Neural cell (in vitro differentiated cells): ENCODE results near the gene AASDH. TPM values are rescaled to one million over a fixed set of nuclear protein-coding genes. Genes with fewer than 3 reads are reported as not detected.

ENCODE experiments used
- H2AFZ ChIP-seq: fragments of 200-600, 300-800 bp; sonication (generic), shearing (Covaris generic); 2 replicates; pipeline ENCODE4 v1.6.0; 2014; ENCODE audit warnings: low read depth, mild to moderate bottlenecking, antibody characterized with exemption, low read length, moderate library complexity
- H3F3A ChIP-seq: fragments of 200-600 bp; shearing (Covaris generic); 2 replicates; pipeline ENCODE4 v1.6.1; 2016; ENCODE audit warnings: mild to moderate bottlenecking, moderate library complexity, mixed read lengths, antibody characterized with exemption, low read length; ENCODE audit not compliant: insufficient read depth, poor library complexity, severe bottlenecking
- H3K27ac ChIP-seq: fragments of 200-600, 300-800 bp; sonication (generic), shearing (Covaris generic); 2 replicates; pipeline ENCODE4 v1.5.1; 2014; ENCODE audit warnings: mild to moderate bottlenecking, low read length, moderate library complexity
- H3K27me3 ChIP-seq: fragments of 300-800, 200-600 bp; sonication (generic), shearing (Covaris generic); 2 replicates; pipeline ENCODE4 v1.6.0; 2014; ENCODE audit warnings: mild to moderate bottlenecking, low read depth, low read length, moderate library complexity; ENCODE audit not compliant: insufficient read depth
- H3K36me3 ChIP-seq: fragments of 300-800, 200-600 bp; sonication (generic), shearing (Covaris generic); 2 replicates; pipeline ENCODE4 v1.5.1; 2014; ENCODE audit warnings: mild to moderate bottlenecking, antibody characterized with exemption, low read length, moderate library complexity; ENCODE audit not compliant: insufficient read depth
- H3K4me2 ChIP-seq: fragments of 300-800, 200-600 bp; sonication (generic), shearing (Covaris generic); 2 replicates; pipeline ENCODE4 v1.6.0; 2014; ENCODE audit warnings: mild to moderate bottlenecking, low read length
- H3K4me3 ChIP-seq: fragments of 300-800, 200-600 bp; sonication (generic), shearing (Covaris generic); 2 replicates; pipeline ENCODE4 v1.5.1; 2014; ENCODE audit warnings: mild to moderate bottlenecking, low read length, moderate library complexity
- H3K79me2 ChIP-seq: fragments of 200-600 bp; shearing (Covaris generic); replicated peaks from 2 replicates; pipeline ENCODE4 v1.6.0; 2014; ENCODE audit warnings: mild to moderate bottlenecking, low read length, moderate library complexity; ENCODE audit not compliant: insufficient read depth
- H3K9ac ChIP-seq: fragments of 300-800, 200-600 bp; sonication (generic), shearing (Covaris generic); 2 replicates; pipeline ENCODE4 v1.6.1; 2016; ENCODE audit warnings: mild to moderate bottlenecking, low read length, mixed read lengths
- H3K9me2 ChIP-seq: fragments of 200-600 bp; shearing (Covaris generic); 2 replicates; pipeline ENCODE4 v1.6.1; 2016; ENCODE audit warnings: mild to moderate bottlenecking, low read length, mixed read lengths; ENCODE audit not compliant: insufficient read depth
- H3K9me3 ChIP-seq: fragments of 200-600, 300-800 bp; sonication (generic), shearing (Covaris generic); 2 replicates; pipeline ENCODE4 v1.6.1; 2016; ENCODE audit warnings: mild to moderate bottlenecking, mixed run types, low read length, moderate library complexity, mixed read lengths
- H4K20me1 ChIP-seq: fragments of 200-600 bp; shearing (Covaris generic); 2 replicates; pipeline ENCODE4 v1.6.1; 2016; ENCODE audit warnings: mild to moderate bottlenecking, mixed run types; ENCODE audit not compliant: insufficient read depth
- CTCF ChIP-seq: fragments of 450-650 bp; IDR thresholded peaks from 2 replicates; pipeline ENCODE4 v1.5.1; 2014; ENCODE audit warnings: antibody characterized with exemption, mild to moderate bottlenecking, moderate library complexity; ENCODE audit not compliant: poor library complexity, severe bottlenecking
- EP300 ChIP-seq: fragments of 450-650 bp; conservative IDR thresholded peaks from 2 replicates; pipeline ENCODE4 v1.6.1; 2014; ENCODE audit warnings: antibody characterized with exemption, mild to moderate bottlenecking, moderate library complexity; ENCODE audit not compliant: poor library complexity, severe bottlenecking
- EZH2 ChIP-seq: fragments of 200-600, 300-800 bp; shearing (Covaris generic), sonication (generic); IDR thresholded peaks from 2 replicates; pipeline ENCODE4 v1.6.1; 2014; ENCODE audit warnings: antibody characterized with exemption, low read length, borderline replicate concordance, mild to moderate bottlenecking; ENCODE audit not compliant: insufficient read depth, poor library complexity, severe bottlenecking
- MXI1 ChIP-seq: fragments of 450-650 bp; conservative IDR thresholded peaks from 2 replicates; pipeline ENCODE4 v1.6.1; 2014; ENCODE audit warnings: antibody characterized with exemption, mild to moderate bottlenecking; ENCODE audit not compliant: poor library complexity, severe bottlenecking
- POLR2AphosphoS5 ChIP-seq: IDR thresholded peaks from 2 replicates; pipeline ENCODE4 v1.6.1; 2012
- RAD21 ChIP-seq: fragments of 450-650 bp; conservative IDR thresholded peaks from 2 replicates; pipeline ENCODE4 v1.6.1; 2014; ENCODE audit warnings: antibody characterized with exemption, mild to moderate bottlenecking, moderate library complexity
- REST ChIP-seq: IDR thresholded peaks from 2 replicates; pipeline ENCODE4 v1.6.1; 2012; ENCODE audit warnings: borderline replicate concordance
- SMC3 ChIP-seq: fragments of 450-650 bp; conservative IDR thresholded peaks from 2 replicates; pipeline ENCODE4 v1.6.1; 2014; ENCODE audit warnings: antibody characterized with exemption, mild to moderate bottlenecking, moderate library complexity; ENCODE audit not compliant: poor library complexity
- TAF1 ChIP-seq: IDR thresholded peaks from 2 replicates; pipeline ENCODE4 v1.6.1; 2012; ENCODE audit warnings: low read depth
- polyA plus RNA-seq: library from polyadenylated mRNA; depleted of rRNA; stranded (reverse); fragments of >200 nt; gene quantifications from 2 replicates; pipeline ENCODE4 v1.2.3, GENCODE V29; 2014

AASDH gene
- polyA plus RNA-seq, 1 donor from 2014 or later: 21.8 TPM

DNA sequence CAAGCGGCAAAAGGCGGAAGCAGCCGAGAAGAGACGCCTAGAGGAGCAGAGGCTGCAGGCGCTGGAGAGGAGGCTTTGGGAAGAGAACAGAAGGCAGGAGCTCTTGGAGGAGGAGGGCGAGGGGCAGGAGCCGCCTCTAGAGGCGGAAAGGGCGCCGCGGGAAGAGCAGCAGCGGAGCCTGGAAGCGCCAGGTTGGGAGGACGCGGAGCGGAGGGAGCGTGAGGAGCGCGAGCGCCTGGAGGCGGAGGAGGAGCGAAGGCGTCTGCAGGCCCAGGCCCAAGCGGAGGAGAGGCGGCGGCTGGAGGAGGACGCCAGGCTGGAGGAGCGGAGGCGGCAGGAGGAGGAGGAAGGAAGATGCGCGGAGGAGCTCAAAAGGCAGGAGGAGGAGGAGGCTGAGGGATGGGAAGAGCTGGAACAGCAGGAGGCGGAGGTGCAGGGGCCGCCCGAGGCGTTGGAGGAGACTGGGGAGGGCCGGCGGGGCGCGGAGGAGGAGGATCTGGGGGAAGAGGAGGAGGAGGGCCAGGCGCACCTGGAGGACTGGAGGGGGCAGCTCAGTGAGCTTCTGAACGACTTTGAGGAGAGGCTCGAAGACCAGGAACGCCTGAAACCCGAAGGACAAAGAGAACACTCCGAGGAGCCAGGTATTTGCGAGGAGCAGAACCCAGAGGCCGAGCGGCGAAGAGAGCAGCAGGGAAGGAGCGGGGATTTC is 72.9 kb downstream of the AASDH start:
- TF ChIP-seq CTCF (no peak), MXI1 (no peak), REST (no peak), TAF1 (no peak), EP300 (no peak), POLR2AphosphoS5 (no peak), SMC3 (no peak), RAD21 (no peak), EZH2 (no peak)
- Histone ChIP-seq H4K20me1 (no peaks in the 10 kb centered on the region), H3F3A (no peaks in the 10 kb centered on the region), H3K4me2 (no peak overlapping the region), H3K4me3 (no peak overlapping the region), H3K79me2 (no peaks in the 10 kb centered on the region), H3K9ac (no peak overlapping the region), H3K9me3 (no peaks in the 10 kb centered on the region), H2AFZ (no peak overlapping the region), H3K9me2 (no peaks in the 10 kb centered on the region), H3K36me3 (no peaks in the 10 kb centered on the region), H3K27me3 (no peaks in the 10 kb centered on the region), H3K27ac (no peak overlapping the region)

DNA sequence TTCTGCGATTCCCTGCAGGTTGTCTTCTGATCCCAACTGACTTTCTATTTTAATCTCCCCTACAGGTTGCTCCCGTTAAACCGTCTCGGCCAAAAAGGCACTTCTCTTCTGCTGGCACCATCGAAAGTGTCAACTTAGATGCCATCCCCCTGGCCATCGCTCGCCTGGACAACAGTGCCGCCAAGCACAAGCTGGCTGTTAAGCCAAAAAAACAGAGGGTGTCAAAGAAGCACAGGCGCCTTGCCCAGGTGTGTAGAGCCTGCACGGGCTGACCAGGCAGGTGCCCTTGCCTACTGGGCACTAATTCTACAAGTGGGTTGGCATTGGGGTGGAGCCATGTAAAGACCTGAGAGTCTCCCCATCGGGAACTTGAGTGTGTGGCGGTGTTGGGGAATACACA is 74.2 kb downstream of the AASDH start:
- Histone ChIP-seq H3K79me2 (no peaks in the 10 kb centered on the region), H2AFZ (no peak overlapping the region), H3K4me2 (no peak overlapping the region), H3K27me3 (no peaks in the 10 kb centered on the region), H3F3A (no peaks in the 10 kb centered on the region), H3K9me2 (no peaks in the 10 kb centered on the region), H3K9me3 (no peaks in the 10 kb centered on the region), H4K20me1 (no peaks in the 10 kb centered on the region), H3K27ac (no peak overlapping the region), H3K9ac (no peak overlapping the region), H3K36me3 (no peaks in the 10 kb centered on the region), H3K4me3 (no peak overlapping the region)
- TF ChIP-seq MXI1 (no peak), EZH2 (no peak), TAF1 (no peak), RAD21 (no peak), REST (no peak), POLR2AphosphoS5 (no peak), SMC3 (no peak), EP300 (no peak), CTCF (no peak)
